Thoracic aorta (tissue), 2 donors: ENCODE measurements around the gene TAL1. TPM values are rescaled to one million over a fixed set of nuclear protein-coding genes. Genes with fewer than 3 reads are reported as not detected.
A peak's percentile ranks its signal among the peaks of the same experiment; 100 is the strongest.

Experiments
- ATAC-seq: fragments of 150-250 bp; one replicate; pipeline ENCODE4 v1.8.0; 2017; ENCODE audit warnings: low read depth; ENCODE audit not compliant: insufficient number of reproducible peaks, low FRiP score
- DNase-seq: peaks from one replicate; pipeline ENCODE4 v3.0.0-alpha.2; 2020; ENCODE audit warnings: low spot score
- H3K27ac ChIP-seq, 2 donors: fragments of 200-600 bp; sonication (generic); 1 replicate in 1 of 2; 2 replicates in 1 of 2; pipeline ENCODE4 v1.5.1; 2016; ENCODE audit warnings: mild to moderate bottlenecking in 2 of 2, moderate library complexity in 2 of 2
- H3K27me3 ChIP-seq: fragments of 200-600 bp; sonication (generic); replicated peaks from 2 replicates; pipeline ENCODE4 v1.6.0; 2016; ENCODE audit warnings: mild to moderate bottlenecking; ENCODE audit not compliant: insufficient read depth
- H3K36me3 ChIP-seq: fragments of 200-600 bp; sonication (generic); one replicate; pipeline ENCODE4 v1.5.1; 2016
- H3K4me1 ChIP-seq, 2 donors: fragments of 200-600 bp; sonication (generic); 1 replicate in 1 of 2; 2 replicates in 1 of 2; pipeline versions ENCODE4 v1.5.1 to v1.6.0; 2016; ENCODE audit warnings: low read depth in 2 of 2, mild to moderate bottlenecking in 1 of 2; ENCODE audit not compliant: control insufficient read depth in 1 of 2
- H3K4me3 ChIP-seq: fragments of 200-600 bp; sonication (generic); 2 replicates; pipeline ENCODE4 v1.5.1; 2016; ENCODE audit warnings: mild to moderate bottlenecking
- H3K9me3 ChIP-seq: fragments of 200-600 bp; sonication (generic); 2 replicates; pipeline ENCODE4 v1.5.1; 2016
- total RNA-seq, 2 donors: library from RNA; depleted of rRNA; stranded (reverse); fragments of >200 nt; gene quantifications; one replicate each; pipeline versions ENCODE4 v1.1.0 to v1.2.3, GENCODE V29; 2016
- TF ChIP-seq, protein P1 (sequence below): fragments of 200-600 bp; sonication (generic); IDR thresholded peaks from one replicate; pipeline ENCODE4 v1.5.1; 2019; ENCODE audit warnings: antibody characterized with exemption

Gene TAL1
- total RNA-seq, 2 donors from 2014 or later: 2.4 to 3.0 TPM

- peak overlapping the region; percentile 65 for H3K4me3 ChIP-seq
- DNase-seq (no peak), ATAC-seq (no peak)
- no peaks in the 10 kb centered on the region for H3K36me3 ChIP-seq
- H3K27ac ChIP-seq: no peak overlapping the region
- no peaks in the 10 kb centered on the region for H3K9me3 ChIP-seq
- H3K4me1 ChIP-seq: peaks cover 14 to 25% of the 10 kb centered on the region in 2 donors
- peaks cover 31% of the 10 kb centered on the region for H3K27me3 ChIP-seq
- TF ChIP-seq, protein P1, sequence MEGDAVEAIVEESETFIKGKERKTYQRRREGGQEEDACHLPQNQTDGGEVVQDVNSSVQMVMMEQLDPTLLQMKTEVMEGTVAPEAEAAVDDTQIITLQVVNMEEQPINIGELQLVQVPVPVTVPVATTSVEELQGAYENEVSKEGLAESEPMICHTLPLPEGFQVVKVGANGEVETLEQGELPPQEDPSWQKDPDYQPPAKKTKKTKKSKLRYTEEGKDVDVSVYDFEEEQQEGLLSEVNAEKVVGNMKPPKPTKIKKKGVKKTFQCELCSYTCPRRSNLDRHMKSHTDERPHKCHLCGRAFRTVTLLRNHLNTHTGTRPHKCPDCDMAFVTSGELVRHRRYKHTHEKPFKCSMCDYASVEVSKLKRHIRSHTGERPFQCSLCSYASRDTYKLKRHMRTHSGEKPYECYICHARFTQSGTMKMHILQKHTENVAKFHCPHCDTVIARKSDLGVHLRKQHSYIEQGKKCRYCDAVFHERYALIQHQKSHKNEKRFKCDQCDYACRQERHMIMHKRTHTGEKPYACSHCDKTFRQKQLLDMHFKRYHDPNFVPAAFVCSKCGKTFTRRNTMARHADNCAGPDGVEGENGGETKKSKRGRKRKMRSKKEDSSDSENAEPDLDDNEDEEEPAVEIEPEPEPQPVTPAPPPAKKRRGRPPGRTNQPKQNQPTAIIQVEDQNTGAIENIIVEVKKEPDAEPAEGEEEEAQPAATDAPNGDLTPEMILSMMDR: no peak
Observed at GRCh38 chr1:47226121-47226838, 5.7 kb downstream of the TAL1 start.

- Histone ChIP-seq H3K4me1 (peaks cover 13 to 18% of the 10 kb centered on the region in 2 donors), H3K27ac (no peak overlapping the region), H3K27me3 (peaks cover 29% of the 10 kb centered on the region), H3K4me3 (peak overlapping the region; percentile 65), H3K36me3 (no peaks in the 10 kb centered on the region), H3K9me3 (no peaks in the 10 kb centered on the region)
- ATAC-seq (no peak), DNase-seq (no peak)
- TF ChIP-seq, protein P1: no peak
Observed at GRCh38 chr1:47225430-47226100, 6.5 kb downstream of the TAL1 start.

- Histone ChIP-seq H3K27me3 (peaks cover 21% of the 10 kb centered on the region), H3K9me3 (no peaks in the 10 kb centered on the region)
- DNase-seq: no peak
Observed at GRCh38 chr1:47224676-47225399, 7.2 kb downstream of the TAL1 start.

DNA sequence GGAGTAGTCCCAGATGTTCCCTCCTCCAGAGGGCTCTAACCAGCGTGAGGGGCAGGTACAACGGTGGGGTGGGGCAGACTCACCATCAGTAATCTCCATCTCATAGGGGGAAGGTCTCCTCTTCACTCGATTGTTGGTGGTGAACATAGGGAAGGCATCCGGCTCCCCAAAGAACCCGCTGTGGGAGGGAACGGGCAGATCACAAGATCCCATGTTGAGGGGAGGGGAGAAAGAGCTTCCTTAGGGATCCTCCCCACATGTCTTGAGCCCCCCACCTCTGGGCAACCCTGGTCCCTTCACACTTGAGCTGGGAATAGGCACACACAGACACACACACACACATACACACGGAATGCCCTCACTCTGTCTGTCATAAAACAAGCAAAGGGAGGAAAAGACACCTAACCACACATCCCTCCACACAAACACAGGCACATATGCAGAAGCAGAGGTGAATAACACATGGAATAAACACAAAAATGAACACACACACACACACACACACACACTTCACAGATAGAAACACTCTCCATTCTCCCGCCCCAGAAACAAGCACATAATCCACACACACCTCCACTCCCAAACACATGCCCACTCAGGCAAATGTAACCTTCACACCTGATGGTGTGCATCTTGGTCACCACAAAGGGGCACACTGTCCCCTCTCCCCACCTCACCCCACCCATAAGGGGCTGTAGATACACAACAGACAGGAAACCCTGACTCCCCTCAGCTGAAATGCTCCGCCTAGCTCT lies 7.9 kb downstream of the TAL1 start:
- Histone ChIP-seq H3K36me3 (no peaks in the 10 kb centered on the region), H3K4me1 (peaks cover 10 to 15% of the 10 kb centered on the region in 2 donors), H3K4me3 (no peak overlapping the region), H3K27ac (no peak overlapping the region), H3K27me3 (peaks cover 14% of the 10 kb centered on the region), H3K9me3 (no peaks in the 10 kb centered on the region)
- DNase-seq (no peak), ATAC-seq (no peak)
- TF ChIP-seq, protein P1: no peak

More at GRCh38 chr1:47224676-47225399, 7.2 kb downstream of the TAL1 start:
- no peak for ATAC-seq
- peaks cover 10 to 15% of the 10 kb centered on the region in 2 donors for H3K4me1 ChIP-seq
- peak overlapping the region; percentile 65 for H3K4me3 ChIP-seq
- TF ChIP-seq, protein P1: no peak
- H3K36me3 ChIP-seq: no peaks in the 10 kb centered on the region
- no peak overlapping the region for H3K27ac ChIP-seq
